Activated T-cell treated with anti-CD3 and anti-CD28 coated beads, Interleukin-2, amount 50 U/mL, for 72 hours (primary cell): ENCODE results near the gene GRID1. TPM values are rescaled to one million over a fixed set of nuclear protein-coding genes. Genes with fewer than 3 reads are reported as not detected.
"Not testable (repeated sequence)": the region's sequence is repeated elsewhere in the genome, so short reads cannot be mapped to it uniquely, and the experiment has no call there.

Experiments used
- ATAC-seq, 2 donors: fragments of 150-1000 bp; cut with Tn5 transposase; replicated peaks in 1 of 2; 2 replicates each; pipeline ENCODE4 v1.10.0; 2021; ENCODE audit warnings: moderate library complexity in 2 of 2, mild to moderate bottlenecking in 1 of 2
- DNase-seq, 2 donors: peaks; one replicate each; pipeline ENCODE4 v3.0.0; 2021 to 2022; ENCODE audit warnings: mixed read lengths in 1 of 2
- H3K27ac Mint-ChIP-seq: one replicate; pipeline ENCODE4 v1.8.0; 2022; ENCODE audit warnings: mild to moderate bottlenecking, moderate library complexity, mixed read lengths
- H3K27me3 Mint-ChIP-seq: one replicate; pipeline ENCODE4 v1.8.0; 2022; ENCODE audit warnings: low read depth, mixed read lengths
- H3K36me3 Mint-ChIP-seq, 2 donors: one replicate each; pipeline ENCODE4 v1.8.0; 2022; ENCODE audit warnings: mixed read lengths in 2 of 2, mild to moderate bottlenecking in 1 of 2; ENCODE audit not compliant: insufficient read depth in 2 of 2
- H3K4me1 Mint-ChIP-seq: one replicate; pipeline ENCODE4 v1.8.0; 2022; ENCODE audit warnings: low read depth, mixed read lengths
- H3K4me3 Mint-ChIP-seq, 2 donors: one replicate each; pipeline ENCODE4 v1.8.0; 2022; ENCODE audit warnings: mild to moderate bottlenecking in 2 of 2, mixed read lengths in 2 of 2, moderate library complexity in 2 of 2
- H3K9me3 Mint-ChIP-seq, 2 donors: one replicate each; pipeline ENCODE4 v1.8.0; 2022; ENCODE audit warnings: mixed read lengths in 2 of 2
- total RNA-seq, 2 donors: library from RNA; stranded (reverse); gene quantifications; one replicate each; pipeline ENCODE4 v1.2.3, GENCODE V29; 2022

GRID1 gene
- total RNA-seq, 2 donors from 2014 or later, result not detected

- ATAC-seq (no peak), DNase-seq (no peak)
- H3K9me3 Mint-ChIP-seq, result no peaks in the 10 kb centered on the region
- H3K36me3 Mint-ChIP-seq, result no peaks in the 10 kb centered on the region
- H3K4me3 Mint-ChIP-seq, result no peak overlapping the region
- H3K4me1 Mint-ChIP-seq, result no peaks in the 10 kb centered on the region
- H3K27ac Mint-ChIP-seq, result no peak overlapping the region
- H3K27me3 Mint-ChIP-seq, result no peaks in the 10 kb centered on the region
Observed at GRCh38 chr10:86182595-86182994, 184.0 kb downstream of the GRID1 start.

DNA sequence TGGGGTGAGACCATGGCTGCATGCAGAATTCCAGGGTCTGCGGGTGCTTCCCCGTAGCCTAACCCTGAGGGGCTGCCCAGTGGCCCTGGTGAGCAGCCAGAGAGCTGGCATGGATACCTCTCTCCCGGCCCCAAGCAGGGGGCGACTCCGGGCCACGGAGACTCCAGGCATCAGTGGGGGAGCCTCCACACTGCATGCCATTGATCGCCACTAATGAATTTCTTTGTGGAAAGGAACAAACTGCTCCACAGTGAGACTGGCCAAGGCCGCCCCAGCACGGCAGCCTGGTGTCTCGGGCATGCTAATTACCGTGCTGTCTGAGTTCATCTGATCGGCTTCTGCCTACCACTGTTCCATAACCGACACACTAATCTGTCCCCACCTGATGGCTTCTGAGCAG lies 184.4 kb downstream of the GRID1 start:
- Mint-ChIP-seq H3K27me3 (no peaks in the 10 kb centered on the region), H3K27ac (no peak overlapping the region), H3K4me1 (no peaks in the 10 kb centered on the region), H3K9me3 (no peaks in the 10 kb centered on the region), H3K4me3 (no peak overlapping the region), H3K36me3 (no peaks in the 10 kb centered on the region)
- ATAC-seq (no peak), DNase-seq (no peak)

DNA sequence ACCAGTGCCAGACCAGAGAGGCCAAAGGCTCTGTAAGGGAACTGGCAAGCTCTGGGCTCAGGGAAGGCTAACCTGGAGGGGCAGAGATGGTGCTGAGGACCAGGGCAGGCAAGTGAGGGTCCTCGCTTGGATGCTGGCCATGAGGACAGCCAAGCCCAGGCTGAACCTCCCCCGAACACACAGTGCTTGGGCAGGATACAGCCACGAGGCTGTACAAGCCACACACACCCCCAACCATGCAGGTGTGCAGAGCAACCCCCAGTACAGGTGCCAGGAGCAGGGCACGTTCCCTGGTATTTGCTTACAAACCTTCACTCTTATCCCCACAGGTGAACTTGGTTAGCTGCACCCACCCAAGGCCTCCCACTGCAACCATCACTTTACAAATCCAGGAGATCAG lies 185.7 kb downstream of the GRID1 start:
- Mint-ChIP-seq H3K27ac (no peak overlapping the region), H3K4me3 (no peak overlapping the region), H3K4me1 (no peaks in the 10 kb centered on the region), H3K36me3 (no peaks in the 10 kb centered on the region), H3K27me3 (no peaks in the 10 kb centered on the region), H3K9me3 (no peaks in the 10 kb centered on the region)
- ATAC-seq, result no peak
- DNase-seq, result no peak

DNA sequence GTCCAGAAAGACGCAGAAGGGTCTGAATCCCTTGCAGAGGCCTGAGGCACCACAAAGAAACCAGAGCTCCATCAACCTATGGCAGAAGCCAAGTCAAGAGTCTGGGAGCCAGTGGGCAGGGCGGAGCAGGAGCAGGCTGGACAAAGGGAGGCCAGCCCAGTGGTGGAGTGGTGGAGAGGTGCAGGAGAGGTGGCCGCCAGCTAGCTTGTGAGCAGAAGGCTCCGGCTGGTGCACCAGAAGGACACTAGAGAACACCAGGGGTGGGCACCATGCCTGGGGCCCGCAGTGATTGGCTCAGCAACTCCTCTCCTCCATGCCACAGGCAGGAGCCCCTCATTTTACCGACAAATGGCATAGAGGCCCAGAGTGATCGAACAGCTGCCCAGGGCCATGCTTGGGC lies 186.6 kb downstream of the GRID1 start:
- no peaks in the 10 kb centered on the region for H3K9me3 Mint-ChIP-seq
- no peak overlapping the region for H3K4me3 Mint-ChIP-seq
- no peaks in the 10 kb centered on the region for H3K4me1 Mint-ChIP-seq
- no peak for DNase-seq
- H3K27me3 Mint-ChIP-seq, result no peaks in the 10 kb centered on the region
- H3K27ac Mint-ChIP-seq, result no peak overlapping the region
- ATAC-seq, result no peak
- H3K36me3 Mint-ChIP-seq, result no peaks in the 10 kb centered on the region

DNA sequence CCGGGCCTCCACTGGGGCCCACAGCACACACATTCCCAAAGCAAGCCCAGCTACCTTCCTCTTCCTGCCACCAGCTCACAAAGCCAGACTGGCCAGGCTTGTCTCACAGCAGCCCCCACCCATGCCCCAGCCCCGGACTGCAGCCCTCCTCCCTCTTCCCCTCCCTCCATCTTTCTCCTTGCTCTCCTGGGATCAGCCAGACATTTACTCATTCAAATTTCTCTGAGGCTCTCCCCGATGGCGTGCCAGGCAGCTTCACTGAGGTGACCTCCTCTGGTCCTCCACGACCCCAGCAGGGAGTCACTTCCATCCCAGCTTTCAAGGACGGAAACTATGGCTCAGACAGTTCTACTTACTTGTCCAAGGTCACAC lies 187.5 kb downstream of the GRID1 start:
- DNase-seq, result no peak
- ATAC-seq, result no peak
- Mint-ChIP-seq H3K36me3 (no peaks in the 10 kb centered on the region), H3K4me3 (no peak overlapping the region), H3K9me3 (no peaks in the 10 kb centered on the region), H3K4me1 (no peaks in the 10 kb centered on the region), H3K27me3 (no peaks in the 10 kb centered on the region), H3K27ac (no peak overlapping the region)

DNA sequence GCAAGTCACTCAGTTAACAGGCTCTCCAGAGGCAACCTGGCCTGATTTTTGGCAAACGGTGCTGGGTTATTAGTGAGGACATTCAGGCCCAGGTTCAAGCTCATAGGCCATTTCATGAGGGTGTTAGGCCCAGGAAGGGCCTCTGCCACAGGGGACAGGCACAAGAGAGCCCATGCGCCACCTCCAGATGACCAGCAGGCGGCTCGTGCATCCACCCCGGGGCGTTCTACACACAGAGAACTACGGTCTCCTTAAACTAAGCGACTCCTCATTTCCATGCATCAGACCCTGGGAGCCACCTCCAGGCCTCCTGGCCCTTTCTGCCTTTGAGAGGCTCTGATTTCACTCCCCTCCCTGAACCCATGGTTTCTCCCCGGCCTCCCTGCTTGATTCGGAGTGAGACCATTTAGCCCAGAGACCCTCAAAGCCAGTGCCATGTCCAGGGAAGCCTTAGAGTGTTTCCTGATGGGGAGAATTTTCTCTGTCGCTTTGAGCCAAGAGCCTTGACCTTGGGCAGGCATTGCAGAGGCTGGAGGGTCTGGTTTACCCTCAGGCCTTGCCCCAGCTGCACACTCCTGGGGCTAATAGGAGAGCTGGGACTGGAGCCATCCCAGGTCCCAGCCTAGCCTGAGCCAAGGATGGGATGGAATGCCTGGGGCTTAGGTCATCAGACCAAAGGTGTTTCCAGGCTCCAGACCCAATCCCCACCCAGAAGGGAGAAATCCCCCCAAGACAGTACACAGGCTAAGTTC lies 188.0 kb downstream of the GRID1 start:
- no peaks in the 10 kb centered on the region for H3K4me1 Mint-ChIP-seq
- no peak for DNase-seq
- no peaks in the 10 kb centered on the region for H3K36me3 Mint-ChIP-seq
- no peaks in the 10 kb centered on the region for H3K9me3 Mint-ChIP-seq
- no peak overlapping the region for H3K4me3 Mint-ChIP-seq
- no peak overlapping the region for H3K27ac Mint-ChIP-seq
- no peaks in the 10 kb centered on the region for H3K27me3 Mint-ChIP-seq
- ATAC-seq, result no peak

DNA sequence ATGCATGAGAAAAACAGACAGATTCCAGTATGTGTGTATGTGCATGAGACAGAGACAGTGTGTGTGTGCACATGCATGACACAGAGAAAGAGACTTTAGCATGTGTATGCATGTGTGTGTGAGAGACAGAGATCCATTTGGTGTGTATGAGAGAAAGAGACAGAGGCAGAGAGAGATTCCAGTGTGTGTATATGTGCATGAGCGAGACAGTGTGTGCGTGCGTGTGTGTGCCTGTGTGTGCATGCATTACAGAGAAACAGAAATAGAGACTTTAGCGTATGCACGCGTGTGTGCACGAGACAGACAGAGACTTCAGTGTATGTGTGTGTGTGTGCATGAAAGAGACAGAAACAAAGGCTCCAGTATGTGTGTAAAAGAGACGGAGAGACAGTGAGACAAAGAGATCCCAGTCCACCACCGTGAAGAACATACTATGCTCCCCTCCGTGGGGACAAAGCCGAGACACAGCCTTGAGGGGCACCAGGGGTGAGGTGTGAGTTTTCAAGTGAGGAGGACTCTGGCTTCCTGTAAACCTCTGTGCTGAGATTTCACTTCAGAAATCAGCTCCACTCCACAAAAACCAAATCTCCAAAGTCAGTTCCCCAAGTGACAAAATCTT lies 188.9 kb downstream of the GRID1 start:
- ATAC-seq, result no peak
- DNase-seq, result no peak
- H3K4me1 Mint-ChIP-seq, result no peaks in the 10 kb centered on the region
- H3K9me3 Mint-ChIP-seq, result no peaks in the 10 kb centered on the region
- no peaks in the 10 kb centered on the region for H3K27me3 Mint-ChIP-seq
- H3K4me3 Mint-ChIP-seq, result no peak overlapping the region
- H3K36me3 Mint-ChIP-seq, result no peaks in the 10 kb centered on the region
- no peak overlapping the region for H3K27ac Mint-ChIP-seq

DNA sequence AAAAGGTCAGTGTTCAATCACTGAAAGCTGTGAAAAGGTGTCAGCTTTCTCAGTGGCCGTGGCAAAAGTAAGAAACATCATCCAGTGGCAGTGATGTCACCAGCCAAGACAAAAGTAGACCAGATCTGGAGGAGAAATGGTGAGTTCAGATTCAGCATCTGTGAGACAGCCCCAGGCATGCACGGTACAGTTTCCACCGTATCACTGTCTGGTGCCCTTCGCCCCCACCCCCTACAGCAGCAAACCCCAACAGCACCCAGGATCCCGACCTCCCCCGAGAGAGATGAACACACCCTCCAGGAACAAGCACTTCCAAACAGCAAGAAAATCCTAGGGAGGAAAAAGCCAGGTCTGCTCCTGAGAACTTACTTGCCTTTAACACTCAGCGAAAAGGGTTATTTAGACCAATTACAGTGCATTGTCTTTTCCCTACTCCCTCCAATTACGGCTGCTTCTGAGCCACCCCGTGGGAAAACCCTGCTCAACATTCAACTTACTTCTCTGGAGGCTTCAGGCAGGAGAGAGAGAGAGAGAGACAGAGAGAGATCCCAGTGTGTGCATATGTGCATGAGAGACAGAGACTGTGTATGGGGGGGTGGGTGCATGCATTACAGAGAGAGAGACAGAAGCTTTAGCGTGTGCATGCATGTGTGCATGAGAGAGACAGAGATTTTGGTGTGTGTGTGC lies 189.6 kb downstream of the GRID1 start:
- no peak for ATAC-seq
- no peak overlapping the region for H3K4me3 Mint-ChIP-seq

GRCh38 chr10:86175476-86175875 lies 191.1 kb downstream of the GRID1 start:
- H3K4me3 Mint-ChIP-seq, H3K9me3 Mint-ChIP-seq, H3K4me1 Mint-ChIP-seq, ATAC-seq, H3K36me3 Mint-ChIP-seq, DNase-seq, H3K27me3 Mint-ChIP-seq, H3K27ac Mint-ChIP-seq: not testable (repeated sequence)

More for the DNA sequence above, 189.6 kb downstream of the GRID1 start:
- Mint-ChIP-seq H3K36me3 (no peaks in the 10 kb centered on the region), H3K4me1 (no peaks in the 10 kb centered on the region), H3K27me3 (no peaks in the 10 kb centered on the region), H3K27ac (no peak overlapping the region), H3K9me3 (no peaks in the 10 kb centered on the region)
- no peak for DNase-seq

GRCh38 chr10:86172301-86172700 lies 194.3 kb downstream of the GRID1 start:
- peaks cover 10% of the 10 kb centered on the region for H3K27me3 Mint-ChIP-seq
- no peak overlapping the region for H3K27ac Mint-ChIP-seq
- DNase-seq (no peak), ATAC-seq (no peak)
- H3K4me3 Mint-ChIP-seq, result no peak overlapping the region
- no peaks in the 10 kb centered on the region for H3K36me3 Mint-ChIP-seq
- no peaks in the 10 kb centered on the region for H3K9me3 Mint-ChIP-seq
- H3K4me1 Mint-ChIP-seq, result no peaks in the 10 kb centered on the region

- no peaks in the 10 kb centered on the region for H3K4me1 Mint-ChIP-seq
- H3K27me3 Mint-ChIP-seq, result peaks cover 10% of the 10 kb centered on the region
- DNase-seq (no peak), ATAC-seq (no peak)
- H3K9me3 Mint-ChIP-seq, result no peaks in the 10 kb centered on the region
- H3K36me3 Mint-ChIP-seq, result no peaks in the 10 kb centered on the region
- no peak overlapping the region for H3K27ac Mint-ChIP-seq
- H3K4me3 Mint-ChIP-seq, result no peak overlapping the region
Observed at GRCh38 chr10:86170255-86171108, 196.1 kb downstream of the GRID1 start.

- ATAC-seq, result no peak
- Mint-ChIP-seq H3K9me3 (no peaks in the 10 kb centered on the region), H3K36me3 (no peaks in the 10 kb centered on the region), H3K27ac (no peak overlapping the region), H3K27me3 (peaks cover 10% of the 10 kb centered on the region), H3K4me1 (no peaks in the 10 kb centered on the region), H3K4me3 (no peak overlapping the region)
- DNase-seq, result no peak
Observed at GRCh38 chr10:86169506-86170254, 196.9 kb downstream of the GRID1 start.
